Ishikawa (cell line): ENCODE results near the gene PLEKHH2.

Experiments used
- CEBPB ChIP-seq: IDR thresholded peaks from 2 replicates; pipeline ENCODE4 v1.6.1; 2012
- CREB1 ChIP-seq: IDR thresholded peaks from 2 replicates; pipeline ENCODE4 v1.6.1; 2012; ENCODE audit warnings: low read depth
- EGR1 ChIP-seq: IDR thresholded peaks from 2 replicates; pipeline ENCODE4 v1.6.1; 2012
- EP300 ChIP-seq: IDR thresholded peaks from 2 replicates; pipeline ENCODE4 v1.6.1; 2012; ENCODE audit warnings: borderline replicate concordance
- FOXM1 ChIP-seq: IDR thresholded peaks from 2 replicates; pipeline ENCODE4 v1.6.1; 2012; ENCODE audit warnings: low read depth, borderline replicate concordance
- NFIC ChIP-seq: IDR thresholded peaks from 2 replicates; pipeline ENCODE4 v1.6.1; 2012
- RAD21 ChIP-seq: IDR thresholded peaks from 2 replicates; pipeline ENCODE4 v1.6.1; 2012; ENCODE audit warnings: low read depth
- TAF1 ChIP-seq: IDR thresholded peaks from 2 replicates; pipeline ENCODE4 v1.6.1; 2012; ENCODE audit warnings: low read depth, mild to moderate bottlenecking
- TCF12 ChIP-seq: IDR thresholded peaks from 2 replicates; pipeline ENCODE4 v1.6.1; 2012; ENCODE audit warnings: low read depth
- TEAD4 ChIP-seq: IDR thresholded peaks from 2 replicates; pipeline ENCODE4 v1.6.1; 2012
- YY1 ChIP-seq: IDR thresholded peaks from 2 replicates; pipeline ENCODE4 v1.6.1; 2012; ENCODE audit warnings: low read depth
- ZBTB7A ChIP-seq: IDR thresholded peaks from 2 replicates; pipeline ENCODE4 v1.6.1; 2012; ENCODE audit warnings: low read depth
- TF ChIP-seq, protein P1 (sequence below): IDR thresholded peaks from 2 replicates; pipeline ENCODE4 v1.6.1; 2012
- TF ChIP-seq, protein P2 (sequence below): IDR thresholded peaks from 2 replicates; pipeline ENCODE4 v1.6.1; 2012
- TF ChIP-seq, protein P3 (sequence below): IDR thresholded peaks from 2 replicates; pipeline ENCODE4 v1.6.1; 2012; ENCODE audit warnings: low read depth, mild to moderate bottlenecking

Gene PLEKHH2

DNA sequence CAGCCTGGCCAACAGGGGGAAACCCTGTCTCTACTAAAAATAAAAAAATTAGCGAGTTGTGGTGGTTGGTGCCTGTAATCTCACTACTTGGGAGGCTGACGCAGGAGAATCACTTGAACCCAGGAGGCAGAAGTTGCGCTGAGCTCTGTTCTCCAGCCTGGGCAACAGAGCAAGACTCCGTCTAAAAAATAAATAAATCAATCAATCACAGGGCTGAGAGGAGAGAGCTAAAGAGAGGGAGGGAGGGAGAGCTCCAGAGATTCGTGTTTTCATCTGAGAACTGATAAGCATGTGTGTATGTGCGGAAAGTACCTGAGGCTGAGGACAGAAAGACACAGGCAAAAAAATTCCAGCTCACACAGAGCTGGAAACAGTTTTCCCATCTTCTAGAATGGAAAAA, 99.6 kb downstream of the PLEKHH2 start:
- TF ChIP-seq TCF12 (no peak), FOXM1 (no peak), ZBTB7A (no peak), TEAD4 (no peak), CEBPB (no peak), NFIC (no peak), RAD21 (no peak), YY1 (no peak), CREB1 (no peak), EGR1 (no peak), TAF1 (no peak), EP300 (no peak)
- TF ChIP-seq, protein P1, sequence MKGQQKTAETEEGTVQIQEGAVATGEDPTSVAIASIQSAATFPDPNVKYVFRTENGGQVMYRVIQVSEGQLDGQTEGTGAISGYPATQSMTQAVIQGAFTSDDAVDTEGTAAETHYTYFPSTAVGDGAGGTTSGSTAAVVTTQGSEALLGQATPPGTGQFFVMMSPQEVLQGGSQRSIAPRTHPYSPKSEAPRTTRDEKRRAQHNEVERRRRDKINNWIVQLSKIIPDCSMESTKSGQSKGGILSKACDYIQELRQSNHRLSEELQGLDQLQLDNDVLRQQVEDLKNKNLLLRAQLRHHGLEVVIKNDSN: no peak
- TF ChIP-seq, protein P2, sequence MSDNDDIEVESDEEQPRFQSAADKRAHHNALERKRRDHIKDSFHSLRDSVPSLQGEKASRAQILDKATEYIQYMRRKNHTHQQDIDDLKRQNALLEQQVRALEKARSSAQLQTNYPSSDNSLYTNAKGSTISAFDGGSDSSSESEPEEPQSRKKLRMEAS: no peak
- TF ChIP-seq, protein P3, sequence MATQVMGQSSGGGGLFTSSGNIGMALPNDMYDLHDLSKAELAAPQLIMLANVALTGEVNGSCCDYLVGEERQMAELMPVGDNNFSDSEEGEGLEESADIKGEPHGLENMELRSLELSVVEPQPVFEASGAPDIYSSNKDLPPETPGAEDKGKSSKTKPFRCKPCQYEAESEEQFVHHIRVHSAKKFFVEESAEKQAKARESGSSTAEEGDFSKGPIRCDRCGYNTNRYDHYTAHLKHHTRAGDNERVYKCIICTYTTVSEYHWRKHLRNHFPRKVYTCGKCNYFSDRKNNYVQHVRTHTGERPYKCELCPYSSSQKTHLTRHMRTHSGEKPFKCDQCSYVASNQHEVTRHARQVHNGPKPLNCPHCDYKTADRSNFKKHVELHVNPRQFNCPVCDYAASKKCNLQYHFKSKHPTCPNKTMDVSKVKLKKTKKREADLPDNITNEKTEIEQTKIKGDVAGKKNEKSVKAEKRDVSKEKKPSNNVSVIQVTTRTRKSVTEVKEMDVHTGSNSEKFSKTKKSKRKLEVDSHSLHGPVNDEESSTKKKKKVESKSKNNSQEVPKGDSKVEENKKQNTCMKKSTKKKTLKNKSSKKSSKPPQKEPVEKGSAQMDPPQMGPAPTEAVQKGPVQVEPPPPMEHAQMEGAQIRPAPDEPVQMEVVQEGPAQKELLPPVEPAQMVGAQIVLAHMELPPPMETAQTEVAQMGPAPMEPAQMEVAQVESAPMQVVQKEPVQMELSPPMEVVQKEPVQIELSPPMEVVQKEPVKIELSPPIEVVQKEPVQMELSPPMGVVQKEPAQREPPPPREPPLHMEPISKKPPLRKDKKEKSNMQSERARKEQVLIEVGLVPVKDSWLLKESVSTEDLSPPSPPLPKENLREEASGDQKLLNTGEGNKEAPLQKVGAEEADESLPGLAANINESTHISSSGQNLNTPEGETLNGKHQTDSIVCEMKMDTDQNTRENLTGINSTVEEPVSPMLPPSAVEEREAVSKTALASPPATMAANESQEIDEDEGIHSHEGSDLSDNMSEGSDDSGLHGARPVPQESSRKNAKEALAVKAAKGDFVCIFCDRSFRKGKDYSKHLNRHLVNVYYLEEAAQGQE: no peak

DNA sequence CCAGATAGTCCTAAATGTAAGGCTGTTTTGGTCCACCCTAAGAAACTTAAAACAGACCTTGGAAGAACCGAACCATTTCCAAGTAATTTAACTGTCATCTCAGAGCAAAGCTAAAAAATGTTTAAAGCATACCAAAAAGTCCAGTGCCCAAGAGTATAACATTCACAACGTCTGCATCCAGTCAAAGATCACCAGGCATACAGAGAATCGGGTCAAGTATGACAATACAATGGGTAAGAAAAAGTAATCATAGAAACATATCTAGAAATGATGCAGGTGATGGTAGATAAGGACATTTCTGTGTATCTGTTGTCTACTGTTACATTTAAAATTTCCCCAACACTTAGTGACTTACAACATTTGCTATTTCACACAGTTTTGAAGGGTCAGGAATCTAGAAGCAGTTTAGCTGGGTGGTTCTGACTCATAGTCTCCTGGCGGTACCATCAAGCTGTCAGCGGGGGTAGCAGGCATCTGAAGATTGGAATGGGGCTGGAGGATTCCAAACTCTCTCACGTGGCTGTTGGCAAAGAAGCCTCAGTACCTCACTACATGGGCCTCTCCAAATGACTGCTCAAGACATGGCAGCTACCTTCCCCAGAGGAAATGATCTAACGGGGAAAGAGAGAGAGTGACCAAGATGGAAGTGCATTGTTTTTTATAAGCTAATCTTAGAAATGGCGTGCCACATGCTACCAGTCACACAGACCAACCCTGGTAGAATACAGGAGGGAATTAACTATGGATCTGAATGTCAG, 100.2 kb downstream of the PLEKHH2 start:
- no peak for TF ChIP-seq YY1
- TF ChIP-seq EGR1: no peak
- TF ChIP-seq CEBPB: no peak
- no peak for TF ChIP-seq TCF12
- TF ChIP-seq FOXM1: no peak
- TF ChIP-seq, protein P2: no peak
- TF ChIP-seq, protein P1: no peak
- TF ChIP-seq, protein P3: no peak
- no peak for TF ChIP-seq CREB1
- TF ChIP-seq TAF1: no peak
- no peak for TF ChIP-seq RAD21
- TF ChIP-seq ZBTB7A: no peak
- TF ChIP-seq EP300: no peak
- TF ChIP-seq TEAD4: no peak
- no peak for TF ChIP-seq NFIC

DNA sequence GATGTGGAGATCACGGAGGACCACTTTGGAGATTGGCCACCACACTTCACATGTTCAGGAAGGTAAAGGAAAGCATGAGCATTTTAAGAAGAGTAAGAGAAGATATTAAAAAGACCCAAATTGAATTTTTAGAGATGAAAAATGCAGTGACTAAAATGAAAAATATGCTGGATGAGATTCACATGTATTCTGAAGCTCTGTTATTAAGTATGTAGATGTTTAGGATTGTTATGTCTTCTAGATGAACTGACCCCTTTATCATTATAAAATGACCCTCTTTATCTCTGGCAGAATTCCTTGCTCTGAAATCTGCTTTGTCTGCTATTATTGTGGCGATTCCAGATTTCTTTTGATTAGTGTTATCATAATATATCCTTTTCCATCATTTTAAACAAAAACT, 100.8 kb downstream of the PLEKHH2 start:
- TF ChIP-seq CEBPB (no peak), RAD21 (no peak), FOXM1 (no peak), ZBTB7A (no peak), EGR1 (no peak)

DNA sequence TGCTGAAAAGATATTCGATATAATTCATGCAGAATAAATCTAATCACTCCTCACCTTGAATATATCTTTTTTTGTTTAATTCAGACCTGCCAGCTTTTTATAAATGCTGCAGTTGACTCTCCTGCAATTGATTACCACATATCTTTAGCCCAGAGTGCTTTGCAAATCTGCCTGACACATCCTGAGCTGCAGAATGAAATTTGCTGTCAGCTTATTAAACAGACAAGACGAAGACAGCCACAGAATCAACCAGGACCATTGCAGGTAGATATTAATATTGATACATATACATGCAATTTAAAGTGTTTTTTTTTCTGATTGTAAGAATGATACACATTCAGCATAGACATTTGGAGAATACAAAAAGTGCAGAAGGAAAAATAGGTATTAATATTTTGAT, 101.2 kb downstream of the PLEKHH2 start:
- TF ChIP-seq CEBPB: no peak

DNA sequence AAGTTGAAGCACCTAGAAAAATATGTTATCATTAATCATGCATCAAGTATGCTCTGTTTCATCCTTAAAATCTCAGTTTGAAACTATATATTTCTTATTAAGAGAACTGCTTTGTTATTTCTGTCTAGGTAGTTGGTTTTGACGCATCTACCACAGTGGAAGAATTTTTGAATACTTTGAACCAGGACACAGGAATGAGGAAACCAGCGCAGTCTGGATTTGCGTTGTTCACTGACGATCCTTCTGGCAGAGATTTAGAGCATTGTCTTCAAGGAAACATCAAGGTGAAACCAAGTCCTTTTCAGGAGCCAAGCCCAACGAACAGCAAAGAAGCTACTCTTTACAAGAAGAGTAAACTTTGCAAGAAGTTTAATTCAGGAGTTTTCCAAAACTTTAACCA, 106.6 kb downstream of the PLEKHH2 start:
- TF ChIP-seq, protein P1: no peak
- TF ChIP-seq FOXM1 (no peak), TEAD4 (no peak), TCF12 (no peak), EGR1 (no peak), TAF1 (no peak), YY1 (no peak), RAD21 (no peak), CEBPB (no peak), CREB1 (no peak), EP300 (no peak), NFIC (no peak), ZBTB7A (no peak)
- TF ChIP-seq, protein P2: no peak
- TF ChIP-seq, protein P3: no peak
